ENCODE measurements around the gene PPFIA1. TPM values are rescaled to one million over a fixed set of nuclear protein-coding genes. Genes with fewer than 3 reads are reported as not detected.

The PPFIA1 gene
- polyA plus RNA-seq, 1 of the 3 experiments (the other 2 are of a cell fraction): 37.4 TPM

DNA sequence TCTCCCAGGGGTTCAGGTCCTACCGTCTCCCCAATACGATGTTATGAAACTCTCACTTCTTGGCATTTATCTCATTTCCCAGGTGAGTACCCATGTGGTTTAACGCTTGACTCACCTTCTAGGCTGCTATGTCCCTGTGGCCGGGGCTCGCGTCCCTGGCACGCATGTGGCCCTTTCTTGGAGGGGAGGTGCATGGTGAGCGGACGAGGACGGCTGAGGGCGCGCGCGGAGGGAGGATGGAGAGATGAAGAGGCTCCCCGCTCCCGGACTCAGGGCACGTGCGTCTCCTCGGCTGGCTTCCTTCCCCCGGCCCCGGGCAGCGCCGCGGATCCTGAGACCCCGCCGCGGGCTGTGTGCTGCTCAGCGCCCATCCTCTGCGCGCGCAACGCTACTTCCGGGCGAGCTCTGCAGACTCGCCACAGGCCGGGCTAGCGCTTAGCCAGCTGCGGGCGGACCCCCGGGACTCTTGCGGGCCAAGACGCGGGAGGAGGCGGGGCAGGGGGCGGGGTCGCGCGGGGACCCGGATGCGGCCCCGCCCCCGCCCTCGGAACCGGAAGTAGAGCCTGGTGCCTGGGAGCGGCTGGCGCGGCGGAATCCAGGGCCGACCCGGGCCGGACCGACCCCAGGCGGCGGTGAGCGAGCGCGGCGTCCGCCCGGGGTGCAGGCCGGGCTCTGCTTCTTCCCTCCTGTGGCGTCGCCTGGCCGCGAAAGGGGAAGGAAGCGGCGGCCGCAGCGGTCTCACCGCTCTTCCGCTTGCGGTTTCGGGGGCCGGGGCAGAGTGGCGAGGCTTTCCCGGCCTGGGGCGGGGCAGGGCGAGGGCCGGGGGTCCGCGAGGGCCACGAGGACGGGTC, 127.7 kb downstream of the PPFIA1 start, which contains the start of gene CTTN (continued):
- 0 out of 4 replicates have a peak, but pooled peaks of 1 of the 2 experiments have one; percentile 13 for TF ChIP-seq EP300 (IDR thresholded peaks at IDR 0.05; ENCODE audit: borderline replicate concordance in 1 of 2, low read depth in 1 of 2, low read length in 1 of 2)
- TF ChIP-seq SIN3A (IDR thresholded peaks at IDR 0.05; ENCODE audit: borderline replicate concordance, low read depth, low read length): 0 out of 2 replicates have a peak, but pooled peaks have one; percentile 9
- no peak for TF ChIP-seq EZH2phosphoT487 (IDR thresholded peaks at IDR 0.05; ENCODE audit: borderline replicate concordance, low read depth)
- TF ChIP-seq GABPA (IDR thresholded peaks at IDR 0.05; ENCODE audit: low read depth): peak; percentile 76

DNA sequence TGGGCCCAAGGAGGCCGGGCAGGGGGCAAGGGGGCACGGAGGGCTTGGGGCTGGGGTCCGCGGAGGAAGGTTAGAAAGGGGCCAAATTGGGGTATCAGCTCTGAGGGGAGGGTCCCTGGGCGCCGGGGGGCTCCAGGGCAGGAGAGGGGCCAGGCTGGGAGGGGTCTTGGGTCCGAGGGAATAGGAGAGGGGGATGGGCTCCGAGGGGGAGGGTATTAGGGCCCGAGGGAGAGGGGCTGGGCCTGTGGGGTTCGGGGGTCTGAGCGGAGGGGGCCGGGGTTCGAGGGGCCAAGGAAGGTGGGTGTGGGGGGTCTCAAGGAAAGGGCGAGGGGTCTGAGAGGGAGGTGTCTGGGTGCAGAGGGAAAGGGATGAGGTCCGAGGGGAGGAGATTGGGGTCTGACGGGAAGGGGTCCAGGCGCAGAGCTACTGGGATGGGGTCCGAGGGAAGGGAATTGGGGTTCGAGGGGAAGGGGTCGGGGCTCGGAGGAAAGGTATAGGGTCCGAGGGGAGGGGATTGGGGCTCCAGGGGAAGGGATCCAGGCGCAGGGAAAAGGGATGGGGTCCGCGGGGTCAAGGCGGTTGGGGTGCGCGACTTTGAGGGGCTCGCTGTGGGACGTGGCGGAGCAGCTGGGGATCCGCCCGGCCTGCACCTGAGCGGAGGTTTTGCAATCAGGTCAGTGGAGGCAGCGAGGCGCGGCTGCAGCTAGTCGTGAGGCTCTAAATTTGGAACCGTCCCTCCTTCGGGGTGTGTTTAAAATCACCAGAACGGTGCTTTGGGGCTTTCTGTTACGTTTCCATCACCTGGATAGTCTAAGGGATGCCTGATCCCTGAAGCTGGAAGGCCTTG, 128.6 kb downstream of the PPFIA1 start:
- Histone ChIP-seq H3K9me3 (no peaks in the 10 kb centered on the region), H3K4me2 (peak overlapping the region; percentile 95), H3K4me1 (ENCODE audit: control insufficient read depth in 1 of 2, insufficient read depth in 2 of 2, low read depth in 1 of 2, low read length in 1 of 2) (peaks cover 11 to 17% of the 10 kb centered on the region in 2 experiments; a peak in 3 of 4 replicates), H4K20me1 (ENCODE audit: insufficient read depth) (peaks cover 43% of the 10 kb centered on the region), H3K27ac (ENCODE audit: low read depth in 2 of 2, low read length in 1 of 2) (peak overlapping the region; percentile 51 to 89), H3K9me2 (no peaks in the 10 kb centered on the region), H3F3A (replicated peaks; ENCODE audit: insufficient read depth) (peaks cover 25% of the 10 kb centered on the region), H3K79me2 (ENCODE audit: insufficient read depth) (peaks cover 91% of the 10 kb centered on the region), H3K36me3 (replicated peaks in 1 of 2; ENCODE audit: control insufficient read depth in 1 of 2, insufficient read depth in 2 of 2, low read length in 1 of 2) (peaks cover 0 to 14% of the 10 kb centered on the region in 2 experiments), H3K4me3 (ENCODE audit: low read depth in 2 of 2, low read length in 1 of 2) (peak overlapping the region; percentile 63 to 83), H2AFZ (ENCODE audit: low read depth) (no peak overlapping the region), H3K9ac (peak overlapping the region; percentile 97), H3K27me3 (ENCODE audit: insufficient read depth) (no peaks in the 10 kb centered on the region)
- TF ChIP-seq, protein P1, sequence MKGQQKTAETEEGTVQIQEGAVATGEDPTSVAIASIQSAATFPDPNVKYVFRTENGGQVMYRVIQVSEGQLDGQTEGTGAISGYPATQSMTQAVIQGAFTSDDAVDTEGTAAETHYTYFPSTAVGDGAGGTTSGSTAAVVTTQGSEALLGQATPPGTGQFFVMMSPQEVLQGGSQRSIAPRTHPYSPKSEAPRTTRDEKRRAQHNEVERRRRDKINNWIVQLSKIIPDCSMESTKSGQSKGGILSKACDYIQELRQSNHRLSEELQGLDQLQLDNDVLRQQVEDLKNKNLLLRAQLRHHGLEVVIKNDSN (IDR thresholded peaks at IDR 0.05; ENCODE audit: borderline replicate concordance, low read depth): no peak
- TF ChIP-seq FOXM1 (IDR thresholded peaks at IDR 0.05; ENCODE audit: low read depth): no peak
- TF ChIP-seq, protein P2, sequence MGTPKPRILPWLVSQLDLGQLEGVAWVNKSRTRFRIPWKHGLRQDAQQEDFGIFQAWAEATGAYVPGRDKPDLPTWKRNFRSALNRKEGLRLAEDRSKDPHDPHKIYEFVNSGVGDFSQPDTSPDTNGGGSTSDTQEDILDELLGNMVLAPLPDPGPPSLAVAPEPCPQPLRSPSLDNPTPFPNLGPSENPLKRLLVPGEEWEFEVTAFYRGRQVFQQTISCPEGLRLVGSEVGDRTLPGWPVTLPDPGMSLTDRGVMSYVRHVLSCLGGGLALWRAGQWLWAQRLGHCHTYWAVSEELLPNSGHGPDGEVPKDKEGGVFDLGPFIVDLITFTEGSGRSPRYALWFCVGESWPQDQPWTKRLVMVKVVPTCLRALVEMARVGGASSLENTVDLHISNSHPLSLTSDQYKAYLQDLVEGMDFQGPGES (IDR thresholded peaks at IDR 0.05; ENCODE audit: low read depth, low read length): no peak
- TF ChIP-seq RFX5 (IDR thresholded peaks at IDR 0.05; ENCODE audit: low read length): no peak
- TF ChIP-seq POLR2AphosphoS5 (IDR thresholded peaks at IDR 0.05; ENCODE audit: low read depth, low read length): no peak
- no peak for TF ChIP-seq NRF1 (IDR thresholded peaks at IDR 0.05; ENCODE audit: low read depth, low read length)
- no peak for TF ChIP-seq EP300 (IDR thresholded peaks at IDR 0.05; ENCODE audit: borderline replicate concordance in 1 of 2, low read depth in 1 of 2, low read length in 1 of 2)
- TF ChIP-seq, protein P3, sequence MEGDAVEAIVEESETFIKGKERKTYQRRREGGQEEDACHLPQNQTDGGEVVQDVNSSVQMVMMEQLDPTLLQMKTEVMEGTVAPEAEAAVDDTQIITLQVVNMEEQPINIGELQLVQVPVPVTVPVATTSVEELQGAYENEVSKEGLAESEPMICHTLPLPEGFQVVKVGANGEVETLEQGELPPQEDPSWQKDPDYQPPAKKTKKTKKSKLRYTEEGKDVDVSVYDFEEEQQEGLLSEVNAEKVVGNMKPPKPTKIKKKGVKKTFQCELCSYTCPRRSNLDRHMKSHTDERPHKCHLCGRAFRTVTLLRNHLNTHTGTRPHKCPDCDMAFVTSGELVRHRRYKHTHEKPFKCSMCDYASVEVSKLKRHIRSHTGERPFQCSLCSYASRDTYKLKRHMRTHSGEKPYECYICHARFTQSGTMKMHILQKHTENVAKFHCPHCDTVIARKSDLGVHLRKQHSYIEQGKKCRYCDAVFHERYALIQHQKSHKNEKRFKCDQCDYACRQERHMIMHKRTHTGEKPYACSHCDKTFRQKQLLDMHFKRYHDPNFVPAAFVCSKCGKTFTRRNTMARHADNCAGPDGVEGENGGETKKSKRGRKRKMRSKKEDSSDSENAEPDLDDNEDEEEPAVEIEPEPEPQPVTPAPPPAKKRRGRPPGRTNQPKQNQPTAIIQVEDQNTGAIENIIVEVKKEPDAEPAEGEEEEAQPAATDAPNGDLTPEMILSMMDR (IDR thresholded peaks at IDR 0.05): no peak
- TF ChIP-seq SIN3A (IDR thresholded peaks at IDR 0.05; ENCODE audit: borderline replicate concordance, low read depth, low read length): no peak
- TF ChIP-seq, protein P4, sequence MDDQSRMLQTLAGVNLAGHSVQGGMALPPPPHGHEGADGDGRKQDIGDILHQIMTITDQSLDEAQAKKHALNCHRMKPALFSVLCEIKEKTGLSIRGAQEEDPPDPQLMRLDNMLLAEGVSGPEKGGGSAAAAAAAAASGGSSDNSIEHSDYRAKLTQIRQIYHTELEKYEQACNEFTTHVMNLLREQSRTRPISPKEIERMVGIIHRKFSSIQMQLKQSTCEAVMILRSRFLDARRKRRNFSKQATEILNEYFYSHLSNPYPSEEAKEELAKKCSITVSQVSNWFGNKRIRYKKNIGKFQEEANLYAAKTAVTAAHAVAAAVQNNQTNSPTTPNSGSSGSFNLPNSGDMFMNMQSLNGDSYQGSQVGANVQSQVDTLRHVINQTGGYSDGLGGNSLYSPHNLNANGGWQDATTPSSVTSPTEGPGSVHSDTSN (IDR thresholded peaks at IDR 0.05): no peak
- peak; percentile 53 for DNase-seq
- 2% methylated on average over 42 of the region's 42 CpGs for WGBS (ENCODE audit: low lambda C conversion rate)
- CTCF ChIA-PET: no interaction called here
- POLR2A ChIA-PET: interaction anchor here (0.8 to 1.0 kb wide), 2 partner anchors 14 to 16 kb away, joined by 3 read pairs; no protein-coding TSS in a partner anchor
